ENCODE measurements around the gene WNK2.

The WNK2 gene

GRCh38 chr9:93203026-93203717, 19.2 kb downstream of the WNK2 start:
- no peak for DNase-seq

- DNase-seq: no peak
Observed at GRCh38 chr9:93203718-93204469, 20.0 kb downstream of the WNK2 start.

GRCh38 chr9:93204470-93205043, 20.6 kb downstream of the WNK2 start:
- no peak for DNase-seq

- DNase-seq: no peak
Observed at GRCh38 chr9:93205045-93205768, 21.3 kb downstream of the WNK2 start.

GRCh38 chr9:93205896-93206575, 22.1 kb downstream of the WNK2 start:
- DNase-seq: no peak

GRCh38 chr9:93206576-93207155, 22.7 kb downstream of the WNK2 start:
- no peak for DNase-seq

- DNase-seq: no peak
Observed at GRCh38 chr9:93207326-93207814, 23.4 kb downstream of the WNK2 start.

GRCh38 chr9:93207860-93208734, 24.2 kb downstream of the WNK2 start:
- DNase-seq: no peak

GRCh38 chr9:93209097-93209496, 25.2 kb downstream of the WNK2 start:
- no peak for DNase-seq

- DNase-seq: no peak
Observed at GRCh38 chr9:93209576-93210323, 25.8 kb downstream of the WNK2 start.

GRCh38 chr9:93210324-93210973, 26.5 kb downstream of the WNK2 start:
- DNase-seq: no peak

GRCh38 chr9:93210974-93211653, 27.2 kb downstream of the WNK2 start:
- no peak for DNase-seq

GRCh38 chr9:93211654-93212001, 27.7 kb downstream of the WNK2 start:
- no peak for DNase-seq

GRCh38 chr9:93212409-93212808, 28.5 kb downstream of the WNK2 start:
- DNase-seq: no peak

GRCh38 chr9:93216073-93216365, 32.1 kb downstream of the WNK2 start:
- DNase-seq: no peak

GRCh38 chr9:93217706-93218105, 33.8 kb downstream of the WNK2 start:
- DNase-seq: no peak

- no peak for DNase-seq
Observed at GRCh38 chr9:93218161-93218560, 34.2 kb downstream of the WNK2 start.

- no peak for DNase-seq
Observed at GRCh38 chr9:93218671-93219420, 34.9 kb downstream of the WNK2 start.

- no peak for DNase-seq
Observed at GRCh38 chr9:93219692-93220091, 35.8 kb downstream of the WNK2 start.

Data from hematopoietic multipotent progenitor cell treated with erythropoietin and hydrocortisone succinate and interleukin-3 and kit ligand, for 6 days (in vitro differentiated cells).